Stimulated activated CD8-positive, alpha-beta memory T cell treated with anti-CD3 and anti-CD28 coated beads, Interleukin-12 subunit alpha, Interleukin-12 subunit beta, amount 100 ng/mL, for 4 hours (primary cell): ENCODE results near the gene BOLL.
"Not testable (repeated sequence)": the region's sequence is repeated elsewhere in the genome, so short reads cannot be mapped to it uniquely, and the experiment has no call there.

Experiments
- DNase-seq: peaks from one replicate; pipeline ENCODE4 v3.0.0-alpha.2; 2020; ENCODE audit warnings: low read depth

BOLL gene

GRCh38 chr2:197795277-197795676 is 10.2 kb upstream of the BOLL start:
- no peak for DNase-seq

DNA sequence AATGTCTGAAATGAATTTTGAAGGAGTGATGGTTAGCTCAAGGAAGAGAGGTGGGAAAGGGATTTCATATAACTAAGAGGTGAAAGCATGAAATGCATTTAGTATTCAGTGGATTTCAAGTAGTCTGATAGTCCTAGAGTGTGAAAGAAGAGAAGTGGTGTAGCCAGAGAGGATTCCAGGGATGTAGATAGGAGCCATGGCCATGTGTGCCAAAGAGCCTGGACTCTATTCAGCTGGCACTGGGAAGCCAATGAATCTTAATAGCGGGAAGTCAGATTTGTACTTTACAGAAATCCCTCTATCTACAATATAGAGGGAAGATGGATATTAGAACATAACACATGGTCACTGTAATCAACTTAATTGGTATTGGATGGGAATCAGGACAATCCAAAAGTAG is 8.3 kb upstream of the BOLL start:
- DNase-seq = no peak

DNA sequence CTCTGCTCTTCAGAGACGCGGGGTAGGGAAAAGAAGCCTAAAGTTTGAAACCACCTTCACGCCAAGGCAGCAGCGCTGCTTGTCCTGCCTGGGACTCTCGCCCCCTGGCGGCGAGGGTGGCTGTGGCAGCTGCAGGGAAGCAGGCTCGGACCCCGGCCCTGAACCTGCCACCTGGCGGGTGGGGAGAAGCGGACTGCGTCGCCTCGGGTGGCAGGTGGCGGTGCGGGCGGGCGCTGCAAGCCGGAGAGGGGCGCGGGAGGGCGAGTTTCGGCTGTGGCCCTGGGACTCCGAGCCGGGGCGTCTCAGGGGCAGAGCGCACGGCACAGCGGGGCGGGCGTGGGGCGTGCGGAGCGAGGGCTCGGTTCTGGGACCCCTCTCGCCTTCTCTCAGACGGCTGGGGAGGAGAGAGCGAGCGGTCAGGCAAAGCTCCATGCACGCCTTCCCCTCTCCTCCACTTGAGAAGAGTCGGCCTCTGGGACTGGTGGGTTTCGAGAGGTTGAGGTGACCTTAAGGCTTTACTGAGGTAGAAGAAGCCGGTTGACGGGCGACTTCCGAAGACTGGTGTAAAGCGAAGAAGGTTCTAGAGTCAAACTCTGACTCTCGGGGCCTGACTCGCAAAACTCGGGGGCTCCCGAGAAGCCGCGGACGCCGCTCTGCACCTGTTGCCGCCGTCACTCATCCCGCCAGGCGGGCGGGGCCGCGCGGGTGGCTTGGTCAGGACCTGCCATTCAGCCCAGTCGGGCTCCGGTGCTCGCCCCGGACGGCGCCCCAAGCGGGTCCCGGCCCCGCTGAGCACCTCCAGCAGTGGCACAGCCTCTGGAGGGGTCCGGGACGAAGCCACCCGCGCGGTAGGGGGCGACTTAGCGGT is 1.1 kb upstream of the BOLL start:
- DNase-seq = peak; percentile 11

- no peak for DNase-seq
Observed at GRCh38 chr2:197782126-197782525, 3.0 kb downstream of the BOLL start.

DNA sequence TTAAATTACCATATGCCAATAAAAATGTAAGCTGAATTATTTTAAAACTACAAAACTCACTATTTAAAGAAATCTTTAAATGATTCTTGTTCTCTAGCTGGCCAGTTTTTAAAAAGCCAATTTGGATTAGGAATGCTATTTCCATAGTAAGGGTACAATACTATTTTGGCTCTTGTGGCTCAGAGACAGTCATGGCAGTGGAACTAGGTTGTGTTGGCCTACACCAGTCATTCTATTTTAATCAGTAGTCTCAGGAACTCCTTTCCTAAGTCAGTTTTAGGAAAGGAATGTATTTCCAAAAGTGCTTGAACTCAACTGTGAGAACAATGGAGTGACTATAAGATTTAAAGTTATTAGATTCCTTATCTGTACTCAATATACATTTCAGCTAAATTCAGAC is 5.9 kb downstream of the BOLL start:
- DNase-seq = no peak

DNA sequence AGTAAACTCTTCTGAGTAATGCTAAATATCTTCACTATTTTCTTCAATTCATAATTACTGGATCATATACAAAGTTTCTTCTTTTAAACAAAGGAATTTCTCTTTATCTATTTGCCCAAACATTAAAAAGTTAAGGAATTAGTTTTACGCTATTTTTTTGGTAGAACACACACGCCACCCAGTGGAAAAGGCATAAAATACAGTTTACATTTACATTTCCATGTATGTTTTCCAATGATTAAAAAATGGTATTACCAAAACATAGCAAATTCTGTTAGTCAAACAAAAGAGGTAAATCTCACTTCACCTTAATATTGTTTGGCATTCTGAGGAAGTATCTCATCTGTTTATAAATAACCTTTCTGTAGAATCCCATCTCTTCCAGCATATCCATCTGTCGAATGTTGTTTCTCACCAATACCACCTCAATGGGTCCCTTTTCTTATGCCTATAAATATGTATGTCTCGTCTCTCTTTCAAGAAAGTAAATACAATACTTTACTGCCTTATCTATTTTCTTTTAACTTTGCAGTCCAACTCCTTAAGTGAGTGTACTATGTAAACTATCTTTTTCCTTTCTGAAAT is 7.2 kb downstream of the BOLL start:
- DNase-seq = no peak

GRCh38 chr2:197760293-197760657 is 24.8 kb downstream of the BOLL start:
- DNase-seq = no peak

GRCh38 chr2:197759625-197760292 is 25.4 kb downstream of the BOLL start:
- no peak for DNase-seq

DNA sequence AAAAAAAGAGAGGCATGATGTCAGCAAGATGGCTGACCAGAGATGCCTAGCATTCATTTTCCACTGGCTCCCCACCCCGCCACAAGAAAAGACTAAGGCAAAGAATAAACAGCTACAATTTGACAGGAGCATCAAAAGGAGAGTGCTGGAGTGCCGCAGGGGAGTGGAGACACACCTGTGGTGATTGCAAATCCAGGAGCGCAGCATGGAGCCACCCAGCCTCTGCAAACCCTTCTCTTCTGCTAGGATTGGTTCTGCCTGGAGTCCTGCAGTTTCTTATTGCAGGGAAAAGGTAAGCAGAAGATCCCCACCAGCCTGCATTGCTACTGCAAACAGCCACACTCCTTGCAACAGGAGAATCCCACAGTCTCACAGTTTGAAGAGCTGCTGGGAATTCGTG is 26.1 kb downstream of the BOLL start:
- DNase-seq = no peak

DNA sequence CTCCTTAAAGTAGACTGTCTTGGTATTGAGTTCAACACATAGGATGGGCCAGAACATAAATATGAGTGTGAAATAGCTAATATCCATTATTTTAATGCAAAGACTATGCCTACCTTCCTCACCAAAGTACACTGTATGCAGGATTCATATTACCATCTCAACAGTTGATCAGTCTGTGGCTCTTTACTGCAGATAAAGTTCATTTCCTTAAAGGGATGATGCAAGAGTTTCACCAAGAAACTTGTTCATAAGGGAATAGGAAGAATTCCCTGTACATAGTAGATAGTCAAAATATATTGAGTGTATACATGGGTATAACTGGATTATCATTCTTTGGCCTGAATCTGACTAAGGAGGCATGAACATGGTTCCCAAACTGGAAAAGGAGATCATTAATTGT is 44.9 kb downstream of the BOLL start:
- DNase-seq = no peak

- not testable (repeated sequence) for DNase-seq
Observed at GRCh38 chr2:197728555-197729544, 56.3 kb downstream of the BOLL start.

GRCh38 chr2:197727011-197727410 is 58.1 kb downstream of the BOLL start:
- no peak for DNase-seq

- DNase-seq = no peak
Observed at GRCh38 chr2:197717863-197718262, 67.3 kb downstream of the BOLL start.

DNA sequence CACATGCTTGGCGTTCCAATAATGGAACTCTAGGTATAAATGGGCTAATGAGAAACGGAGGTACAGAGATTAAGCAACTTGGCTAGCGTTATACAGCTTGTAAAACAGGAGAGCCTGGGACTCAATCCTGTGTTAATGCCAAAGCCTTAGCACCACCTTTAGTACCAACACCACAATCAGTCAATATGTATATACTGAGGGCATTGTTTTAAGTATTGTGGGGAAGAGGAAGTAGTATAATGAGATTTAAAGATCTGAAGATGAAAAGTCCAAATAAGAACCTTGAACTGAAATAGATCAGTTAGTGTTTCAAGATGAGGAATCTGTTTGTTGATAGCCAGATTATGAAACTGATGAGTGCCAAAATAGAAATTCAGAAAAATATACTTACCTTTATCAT is 71.8 kb downstream of the BOLL start:
- no peak for DNase-seq

GRCh38 chr2:197711578-197711977 is 73.5 kb downstream of the BOLL start:
- no peak for DNase-seq

- DNase-seq = no peak
Observed at GRCh38 chr2:197710424-197711042, 74.6 kb downstream of the BOLL start.

GRCh38 chr2:197709140-197709539 is 76.0 kb downstream of the BOLL start:
- not testable (repeated sequence) for DNase-seq

DNA sequence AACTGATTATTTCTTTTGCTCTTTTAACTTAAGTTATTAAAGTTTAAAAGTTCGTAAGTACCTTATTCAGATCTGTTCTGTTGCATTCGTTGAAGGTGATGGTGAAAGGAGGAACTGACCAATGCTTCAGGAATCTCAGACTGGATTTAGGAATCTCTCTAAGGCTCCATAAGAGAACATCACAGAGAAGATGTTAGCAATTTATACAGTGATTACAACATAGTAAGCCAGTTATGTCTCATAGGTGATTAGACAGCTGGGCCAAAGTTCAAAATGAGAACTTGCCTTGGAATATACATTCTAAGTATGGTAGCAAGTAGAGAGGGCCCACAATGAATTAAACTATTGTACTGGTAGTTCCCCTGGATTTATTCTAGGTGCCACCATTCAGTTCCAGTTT is 76.8 kb downstream of the BOLL start:
- DNase-seq = no peak

DNA sequence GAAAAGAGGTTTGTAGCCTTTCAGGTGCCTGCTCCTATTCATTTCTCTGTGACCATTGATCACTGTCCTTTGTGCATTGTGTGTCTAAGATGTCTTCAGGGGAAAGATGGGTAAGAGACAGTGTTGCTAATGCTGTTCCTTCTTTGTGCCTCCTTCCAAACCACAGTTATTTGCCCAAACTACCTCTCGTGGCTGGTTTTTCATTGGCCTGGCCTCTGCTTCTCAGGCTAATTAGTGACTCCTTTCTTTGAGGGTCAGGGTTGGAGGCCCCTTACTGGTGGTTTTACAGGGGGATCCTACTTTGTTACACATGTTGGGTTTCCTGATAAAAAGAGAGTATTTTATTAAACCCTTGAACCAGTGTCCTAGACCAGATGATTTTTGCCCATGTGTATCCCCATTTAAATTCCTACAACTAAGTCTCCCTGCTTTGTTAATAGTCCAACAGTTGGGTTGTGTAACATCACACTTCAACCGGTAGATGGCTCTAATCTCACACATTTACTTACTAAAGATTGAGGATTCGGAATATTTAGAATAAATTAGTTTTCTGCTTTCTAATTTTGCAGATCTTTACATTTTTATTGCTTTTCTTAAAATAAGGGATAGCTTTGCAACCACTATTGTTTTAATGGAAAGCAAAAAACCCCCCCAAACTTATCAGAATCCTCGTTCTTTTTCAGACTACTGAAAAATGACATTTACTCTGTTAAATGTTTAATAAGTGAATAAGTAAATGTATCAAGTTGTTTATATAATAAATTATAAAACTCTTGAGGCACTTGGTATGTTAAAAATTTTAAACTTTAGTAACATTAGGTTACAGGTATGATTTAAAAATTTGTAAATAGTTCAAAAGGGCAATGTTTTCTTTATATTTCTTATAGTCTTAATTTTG is 77.6 kb downstream of the BOLL start:
- DNase-seq = no peak

- no peak for DNase-seq
Observed at GRCh38 chr2:197706839-197707207, 78.3 kb downstream of the BOLL start.
